ENCODE data around the gene PLPP7.
"Not testable (repeated sequence)": the region's sequence is repeated elsewhere in the genome, so short reads cannot be mapped to it uniquely, and the experiment has no call there.

The PLPP7 gene

GRCh38 chr9:131289301-131290035 lies at the start of gene PLPP7:
Gene PLPP7, plus strand, starts transcription at chr9:131289723. Its CDS starts 275 bp downstream, at chr9:131289998.
- FAIRE-seq (no peak), DNase-seq (ENCODE audit: insufficient read length, low spot score) (no peak)

GRCh38 chr9:131240047-131240921 lies 49.2 kb upstream of the PLPP7 start:
- FAIRE-seq: no peak
- DNase-seq (ENCODE audit: insufficient read length, low spot score): no peak

- not testable (repeated sequence) for DNase-seq (ENCODE audit: insufficient read length, low spot score); FAIRE-seq
Observed at GRCh38 chr9:131244331-131244730, 45.2 kb upstream of the PLPP7 start.

- FAIRE-seq (no peak), DNase-seq (ENCODE audit: insufficient read length, low spot score) (no peak)
Observed at GRCh38 chr9:131246618-131247017, 42.9 kb upstream of the PLPP7 start.

GRCh38 chr9:131252120-131252519 lies 37.4 kb upstream of the PLPP7 start:
- no peak for FAIRE-seq
- DNase-seq (ENCODE audit: insufficient read length, low spot score): no peak

GRCh38 chr9:131253891-131254491 lies 35.5 kb upstream of the PLPP7 start:
- peak; percentile 66 for FAIRE-seq

GRCh38 chr9:131254626-131255025 lies 34.9 kb upstream of the PLPP7 start:
- FAIRE-seq: no peak
- DNase-seq (ENCODE audit: insufficient read length, low spot score): no peak

More at GRCh38 chr9:131253891-131254491, 35.5 kb upstream of the PLPP7 start:
- no peak for DNase-seq (ENCODE audit: insufficient read length, low spot score)

- no peak for FAIRE-seq
- no peak for DNase-seq (ENCODE audit: insufficient read length, low spot score)
Observed at GRCh38 chr9:131255676-131256197, 33.8 kb upstream of the PLPP7 start.

- DNase-seq (ENCODE audit: insufficient read length, low spot score) (no peak), FAIRE-seq (no peak)
Observed at GRCh38 chr9:131257266-131258025, 32.1 kb upstream of the PLPP7 start.

GRCh38 chr9:131258186-131258585 lies 31.3 kb upstream of the PLPP7 start:
- DNase-seq (ENCODE audit: insufficient read length, low spot score) (no peak), FAIRE-seq (no peak)

GRCh38 chr9:131258698-131259431 lies 30.7 kb upstream of the PLPP7 start:
- no peak for DNase-seq (ENCODE audit: insufficient read length, low spot score)
- FAIRE-seq: no peak

GRCh38 chr9:131259432-131259898 lies 30.1 kb upstream of the PLPP7 start:
- no peak for FAIRE-seq
- no peak for DNase-seq (ENCODE audit: insufficient read length, low spot score)

- FAIRE-seq (no peak), DNase-seq (ENCODE audit: insufficient read length, low spot score) (no peak)
Observed at GRCh38 chr9:131259916-131260597, 29.5 kb upstream of the PLPP7 start.

GRCh38 chr9:131260751-131261452 lies 28.6 kb upstream of the PLPP7 start:
- FAIRE-seq (no peak), DNase-seq (ENCODE audit: insufficient read length, low spot score) (no peak)

GRCh38 chr9:131262327-131263032 lies 27.0 kb upstream of the PLPP7 start:
- FAIRE-seq (peak; percentile 97), DNase-seq (ENCODE audit: insufficient read length, low spot score) (no peak)

- not testable (repeated sequence) for DNase-seq (ENCODE audit: insufficient read length, low spot score); FAIRE-seq
Observed at GRCh38 chr9:131263033-131263343, 26.5 kb upstream of the PLPP7 start.

GRCh38 chr9:131263701-131264100 lies 25.8 kb upstream of the PLPP7 start:
- FAIRE-seq: no peak

GRCh38 chr9:131264231-131264630 lies 25.3 kb upstream of the PLPP7 start:
- FAIRE-seq: no peak
- DNase-seq (ENCODE audit: insufficient read length, low spot score): no peak

More at GRCh38 chr9:131263701-131264100, 25.8 kb upstream of the PLPP7 start:
- DNase-seq (ENCODE audit: insufficient read length, low spot score): no peak
